G401.6 (cell line): ENCODE results near the gene RNASE8.
A peak's percentile ranks its signal among the peaks of the same experiment; 100 is the strongest.
"Not testable (repeated sequence)": the region's sequence is repeated elsewhere in the genome, so short reads cannot be mapped to it uniquely, and the experiment has no call there.

Experiments
- FAIRE-seq: peaks from 2 replicates; lab custom pipeline; 2012; peaks lifted over from hg19 to GRCh38; lab: Jason Lieb, UNC

Gene RNASE8

DNA sequence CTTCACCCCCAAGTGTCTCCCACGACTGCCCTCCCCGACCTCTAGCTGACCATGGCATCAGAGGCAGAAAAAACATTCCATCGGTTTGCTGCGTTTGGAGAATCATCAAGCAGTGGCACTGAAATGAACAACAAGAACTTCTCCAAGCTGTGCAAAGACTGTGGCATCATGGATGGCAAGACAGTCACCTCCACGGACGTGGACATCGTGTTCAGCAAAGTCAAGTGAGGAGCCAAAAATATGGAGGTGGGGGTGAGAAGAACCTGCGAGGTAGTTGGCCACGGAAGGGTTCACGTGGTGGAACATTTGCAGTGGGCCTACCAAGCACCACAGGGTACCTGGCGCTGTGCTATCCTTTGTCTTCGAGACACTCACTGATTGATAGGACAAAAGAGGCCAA is 27.1 kb upstream of the RNASE8 start:
- no peak for FAIRE-seq

DNA sequence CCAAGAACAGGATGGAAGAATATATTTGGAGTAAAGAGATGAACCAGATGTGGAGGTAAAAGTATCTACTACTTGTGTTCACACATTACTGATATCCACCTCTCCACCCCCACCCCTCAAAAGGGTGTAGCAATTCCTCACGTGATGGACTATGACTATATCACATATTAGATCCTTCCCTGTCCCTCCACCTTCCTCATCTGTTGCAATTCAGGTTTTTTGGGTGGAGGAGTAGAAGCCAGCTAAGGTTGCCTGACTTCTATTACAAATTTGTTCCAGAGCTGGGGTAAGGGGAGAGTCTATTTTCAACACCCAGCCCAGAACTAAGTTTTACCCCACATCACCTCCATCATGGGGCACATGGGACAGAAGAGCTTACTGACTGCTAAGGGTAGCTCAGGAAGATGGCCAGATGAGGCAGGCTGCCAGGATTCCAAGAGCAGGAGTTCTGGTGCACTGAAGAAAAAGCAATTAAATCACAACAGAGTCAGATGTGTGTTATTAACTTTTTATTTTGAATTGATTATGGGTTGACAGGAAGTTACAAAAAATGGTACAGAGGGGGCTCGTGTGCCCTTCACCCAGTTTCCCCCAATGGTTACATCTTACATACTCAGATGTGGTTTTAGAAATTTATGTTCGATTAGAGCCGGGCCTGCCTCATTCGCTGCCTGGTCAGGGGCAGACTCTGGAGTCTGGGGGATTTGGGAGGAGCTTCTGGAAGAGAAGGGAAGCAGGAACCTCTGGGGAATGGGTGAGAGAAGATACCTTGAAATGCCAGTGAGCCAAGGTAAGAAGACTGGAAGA is 25.1 kb upstream of the RNASE8 start:
- no peak for FAIRE-seq

GRCh38 chr14:21033133-21033698 is 24.4 kb upstream of the RNASE8 start:
- no peak for FAIRE-seq

DNA sequence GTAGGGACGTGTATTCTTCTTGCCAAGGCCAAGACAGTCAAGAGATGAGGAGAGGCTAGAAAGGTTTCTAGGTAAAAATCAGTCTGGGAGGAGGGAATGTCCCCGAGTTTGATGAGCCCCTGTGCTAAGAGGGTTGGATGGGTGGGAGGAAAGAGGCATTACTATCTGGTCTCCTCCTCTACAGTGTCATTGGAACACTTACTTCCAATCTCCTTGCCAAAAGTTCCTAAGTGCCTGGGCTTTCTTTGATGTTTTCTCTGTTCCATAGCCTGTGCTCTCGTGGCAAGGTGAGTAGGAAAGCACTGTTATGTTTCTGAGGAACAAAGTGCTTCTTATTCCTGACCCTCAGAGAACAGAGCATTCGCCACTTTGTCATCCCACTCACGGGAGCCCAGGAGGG is 22.9 kb upstream of the RNASE8 start, which contains the start of gene RNASE13:
Gene RNASE13 (minus strand): TSS at position 101 of the 400 bp plus-strand sequence. CDS start 519 bp downstream, outside the sequence.
- FAIRE-seq, result no peak

DNA sequence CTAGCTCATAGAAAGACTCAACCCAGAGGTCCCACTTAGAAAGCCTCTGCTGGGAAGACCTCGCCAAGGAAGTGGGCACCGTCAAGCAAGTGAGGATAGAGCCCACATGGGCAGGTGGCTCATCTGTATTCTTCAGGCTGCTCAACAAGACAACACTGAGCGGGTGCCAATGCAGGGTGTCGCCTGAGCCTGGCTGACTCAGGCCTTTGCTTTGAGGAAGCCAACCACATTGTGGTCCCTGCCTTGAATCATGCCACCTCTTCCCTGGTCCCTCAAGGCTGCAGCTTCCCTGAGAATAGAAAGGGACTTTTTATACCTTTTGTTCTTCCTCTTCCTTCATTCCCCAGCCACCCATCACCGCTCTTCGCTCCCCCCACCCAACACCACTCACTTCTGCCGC is 20.9 kb upstream of the RNASE8 start:
- FAIRE-seq, result no peak

- no peak for FAIRE-seq
Observed at GRCh38 chr14:21037156-21037555, 20.5 kb upstream of the RNASE8 start.

DNA sequence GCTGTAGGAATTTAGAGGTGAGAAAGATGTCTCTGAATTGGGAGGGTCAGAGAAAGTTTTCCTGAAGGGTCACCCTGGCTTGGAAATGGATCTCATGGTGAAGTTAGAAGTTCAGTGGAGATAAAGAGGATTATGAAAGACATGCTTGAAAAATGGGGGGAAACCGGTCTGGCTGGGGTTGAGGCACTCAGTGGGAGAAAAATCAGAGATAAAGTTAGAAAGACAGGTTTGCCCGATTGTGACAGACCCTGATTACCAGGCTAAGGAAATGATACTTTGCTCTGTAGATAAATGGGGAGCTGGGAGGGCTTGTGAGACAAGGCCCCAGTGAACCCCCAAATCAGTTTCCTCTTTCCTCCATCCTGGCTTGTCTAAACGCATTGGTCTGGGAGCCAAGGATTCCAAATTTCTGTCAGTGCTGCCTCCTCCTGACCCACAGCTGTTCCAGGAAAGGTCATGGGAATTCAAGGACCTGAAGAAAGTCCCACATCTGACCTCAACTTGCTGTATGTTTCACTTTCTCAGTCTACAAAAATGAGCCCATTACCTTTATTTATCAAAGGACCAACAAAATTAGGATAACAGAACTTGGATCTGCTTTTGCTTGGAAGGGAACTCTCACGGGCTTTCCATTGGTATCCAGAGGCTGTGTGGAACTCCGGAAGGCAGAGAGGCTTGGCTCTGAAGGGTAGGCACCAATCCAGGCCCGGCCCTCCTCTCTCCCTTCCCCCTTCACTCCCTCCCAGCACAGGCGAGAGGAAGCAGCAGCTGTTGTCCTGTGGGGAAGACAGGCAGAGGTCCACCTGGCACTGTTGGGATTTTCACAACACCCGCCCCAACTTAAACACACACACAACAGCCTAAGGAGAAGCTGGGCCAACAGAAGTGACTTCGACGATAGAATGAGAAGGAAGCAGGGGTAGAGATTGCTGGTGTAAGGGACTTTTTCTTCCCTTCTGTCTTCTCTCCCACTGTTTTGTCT is 18.9 kb upstream of the RNASE8 start:
- no peak for FAIRE-seq

GRCh38 chr14:21039585-21040369 is 17.8 kb upstream of the RNASE8 start:
- FAIRE-seq, result peak; percentile 60

DNA sequence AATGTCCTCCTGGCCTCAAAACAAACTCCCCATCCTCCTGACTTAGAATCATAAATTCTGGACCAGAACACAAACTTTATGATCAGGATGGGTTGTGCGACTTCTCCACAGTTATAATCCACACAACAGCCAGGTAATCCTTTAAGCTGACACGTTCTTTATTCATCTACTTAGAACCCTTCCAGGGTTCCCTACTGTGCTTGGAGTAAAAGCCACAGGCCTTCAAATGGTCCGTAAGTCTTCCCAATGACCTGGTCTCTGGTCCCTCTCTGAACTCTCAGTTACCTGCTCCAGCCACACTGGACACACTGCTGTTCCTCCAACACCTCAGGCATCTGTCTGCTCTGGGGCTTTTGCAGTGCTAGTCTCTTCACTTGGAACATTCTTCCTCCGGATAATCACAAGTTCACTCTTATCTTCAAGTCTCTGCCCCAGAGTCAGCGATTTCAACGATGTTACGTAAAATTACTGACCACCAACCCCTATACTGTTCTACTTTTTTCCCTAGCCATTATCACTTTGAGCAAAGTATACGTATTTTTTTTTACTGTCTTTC is 17.2 kb upstream of the RNASE8 start:
- FAIRE-seq, result no peak

- FAIRE-seq, result not testable (repeated sequence)
Observed at GRCh38 chr14:21040941-21041340, 16.7 kb upstream of the RNASE8 start.

DNA sequence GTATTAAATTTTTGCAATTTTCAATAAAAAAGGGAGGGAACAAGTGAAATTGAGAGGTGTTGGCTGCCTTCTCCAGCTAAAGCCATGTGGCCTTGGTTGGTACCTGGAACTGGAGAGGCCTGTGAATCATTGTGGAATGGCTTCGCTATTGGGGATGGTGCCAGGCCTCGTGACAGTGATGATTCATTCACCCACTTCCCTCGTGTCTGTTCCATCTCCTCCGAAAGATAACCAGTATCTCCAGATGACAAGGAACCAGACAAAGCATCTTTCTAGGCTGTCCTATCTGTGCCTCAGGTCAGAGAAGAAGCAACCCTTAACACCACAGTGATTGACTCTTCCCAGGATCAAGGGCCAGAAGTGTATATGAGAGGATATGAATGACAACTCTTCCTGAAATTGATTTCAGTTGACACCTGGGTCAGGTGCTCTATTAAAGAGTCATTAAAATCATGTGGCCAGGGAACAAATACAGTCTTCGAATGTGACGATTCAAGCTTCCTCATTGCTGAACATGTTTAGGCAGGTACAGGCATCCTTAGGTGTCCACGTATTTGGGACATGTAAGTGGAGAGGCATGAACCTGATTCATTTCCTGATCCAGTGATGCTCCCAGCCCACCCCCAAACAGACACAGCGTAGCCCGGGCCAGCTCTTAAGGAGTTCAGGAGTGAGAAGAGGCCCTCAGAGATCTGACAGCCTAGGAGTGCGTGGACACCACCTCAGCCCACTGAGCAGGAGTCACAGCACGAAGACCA is 15.8 kb upstream of the RNASE8 start, which contains the start of gene RNASE7:
Gene RNASE7 (plus strand): TSS at position 687 of the 758 bp plus-strand sequence. CDS start 631 bp downstream, outside the sequence.
- FAIRE-seq, result no peak

GRCh38 chr14:21042918-21043317 is 14.7 kb upstream of the RNASE8 start:
- FAIRE-seq, result no peak

DNA sequence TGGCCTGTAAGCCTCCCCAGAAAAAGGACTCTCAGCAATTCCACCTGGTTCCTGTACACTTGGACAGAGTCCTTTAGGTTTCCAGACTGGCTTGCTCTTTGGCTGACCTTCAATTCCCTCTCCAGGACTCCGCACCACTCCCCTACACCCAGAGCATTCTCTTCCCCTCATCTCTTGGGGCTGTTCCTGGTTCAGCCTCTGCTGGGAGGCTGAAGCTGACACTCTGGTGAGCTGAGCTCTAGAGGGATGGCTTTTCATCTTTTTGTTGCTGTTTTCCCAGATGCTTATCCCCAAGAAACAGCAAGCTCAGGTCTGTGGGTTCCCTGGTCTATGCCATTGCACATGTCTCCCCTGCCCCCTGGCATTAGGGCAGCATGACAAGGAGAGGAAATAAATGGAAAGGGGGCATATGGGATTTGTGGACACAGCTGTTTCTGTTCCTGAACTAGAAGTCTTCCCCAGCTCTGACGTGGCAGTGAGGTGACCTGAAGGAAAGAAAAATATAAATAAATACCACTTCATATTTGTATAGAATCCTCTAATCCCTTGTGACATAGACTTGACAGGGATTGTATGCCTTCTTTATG is 14.1 kb upstream of the RNASE8 start:
- FAIRE-seq, result no peak

GRCh38 chr14:21043974-21044618 is 13.5 kb upstream of the RNASE8 start:
- no peak for FAIRE-seq

GRCh38 chr14:21047378-21047781 is 10.2 kb upstream of the RNASE8 start:
- FAIRE-seq, result no peak

DNA sequence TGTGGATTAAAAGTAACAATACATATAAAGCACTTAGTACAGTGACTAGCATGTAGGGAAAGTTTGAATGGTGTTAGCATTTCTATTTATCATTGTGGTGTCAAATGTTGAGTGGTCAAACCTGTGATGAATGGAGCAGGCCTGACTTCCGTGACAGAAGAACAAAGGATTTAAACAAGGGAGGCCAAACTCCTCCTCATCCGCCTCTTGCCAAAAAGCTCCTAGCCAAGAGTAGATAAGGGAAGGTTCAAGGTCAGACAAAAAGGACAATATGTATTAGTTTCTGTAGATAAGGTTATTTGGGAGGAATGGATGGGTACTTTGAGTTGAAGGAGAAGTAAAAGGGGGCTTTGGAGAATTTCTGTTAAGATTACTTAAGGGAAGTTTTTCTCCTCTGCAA is 9.0 kb upstream of the RNASE8 start:
- FAIRE-seq, result no peak

DNA sequence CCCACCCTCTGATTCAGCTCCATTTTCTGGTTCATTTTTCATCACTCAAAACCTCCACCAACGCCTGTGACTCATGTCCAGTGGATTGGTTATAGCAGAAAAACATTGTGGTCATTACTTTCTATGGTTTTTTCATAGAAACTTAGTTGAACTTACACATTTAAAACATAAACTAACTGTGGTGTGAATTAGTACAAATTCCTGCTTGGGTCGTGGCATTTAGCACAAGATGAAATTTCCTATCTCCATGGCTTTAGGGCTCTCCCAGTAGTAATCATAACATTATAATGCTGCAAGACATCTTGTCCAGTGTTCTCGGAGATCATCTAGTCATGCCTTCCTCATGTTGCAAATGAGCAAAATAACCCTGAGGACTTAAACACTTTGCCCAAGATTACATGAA is 8.3 kb upstream of the RNASE8 start:
- no peak for FAIRE-seq

DNA sequence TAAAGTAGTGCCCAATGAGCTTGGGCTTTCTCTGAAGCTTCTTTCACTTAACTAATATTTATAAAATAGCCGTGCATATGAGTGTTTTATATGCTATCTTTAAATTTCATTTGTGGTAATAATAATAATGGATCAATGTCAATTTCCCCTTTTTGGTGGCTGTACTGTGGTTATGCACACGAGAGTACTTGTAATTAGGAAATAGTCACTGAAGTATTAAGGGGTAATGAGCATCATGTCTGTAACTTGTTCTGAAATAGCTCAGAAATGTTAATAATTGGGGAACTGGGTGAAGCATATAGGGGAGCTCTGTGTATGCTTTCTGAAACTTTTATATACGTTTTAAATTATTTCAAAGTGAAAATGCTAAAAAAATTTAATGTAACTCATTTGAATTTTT is 7.0 kb upstream of the RNASE8 start:
- no peak for FAIRE-seq

DNA sequence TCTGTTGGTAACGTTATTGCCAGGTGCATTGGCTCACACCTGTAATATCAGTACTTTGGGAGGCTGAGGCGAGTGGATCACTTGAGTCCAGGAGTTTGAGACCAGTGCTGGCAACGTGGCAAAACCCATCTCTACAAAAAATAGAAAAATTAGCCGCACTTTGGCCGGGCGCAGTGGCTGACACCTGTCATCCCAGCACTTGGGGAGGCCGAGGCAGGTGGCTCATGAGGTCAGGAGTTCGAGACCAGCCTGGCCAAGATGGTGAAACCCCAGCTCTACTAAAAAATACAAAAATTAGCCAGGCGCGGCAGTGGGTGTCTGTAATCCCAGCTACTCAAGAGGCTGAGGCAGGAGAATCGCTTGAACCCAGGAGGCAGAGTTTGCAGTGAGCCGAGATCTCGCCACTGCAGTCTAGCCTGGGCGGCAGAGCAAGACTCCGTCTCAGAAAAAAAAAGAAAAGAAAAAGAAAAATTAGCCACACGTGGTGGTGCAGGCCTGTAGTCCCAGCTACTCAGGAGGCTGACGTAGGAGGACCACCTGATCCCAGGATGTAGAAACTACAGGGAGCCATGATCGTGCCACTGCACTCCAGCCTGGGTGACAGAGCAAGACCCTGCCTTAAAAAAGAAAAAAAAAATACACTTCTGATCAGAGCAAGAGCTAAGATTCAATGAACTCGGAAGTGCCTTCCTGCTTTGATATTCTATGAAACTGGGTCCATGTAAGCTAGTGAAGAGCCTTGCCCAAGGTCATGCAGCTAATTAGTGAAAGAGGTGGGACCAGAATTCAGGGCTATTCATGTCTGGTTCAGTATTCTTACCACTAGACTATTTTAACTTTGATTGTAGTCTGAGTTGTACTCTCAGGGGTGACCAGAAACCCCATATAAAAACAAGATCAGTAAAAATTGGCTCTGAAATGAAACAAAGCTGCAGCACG is 4.2 kb upstream of the RNASE8 start:
- no peak for FAIRE-seq
